Measurements from ENCODE around the gene ZC2HC1C. TPM values are rescaled to one million over a fixed set of nuclear protein-coding genes. Genes with fewer than 3 reads are reported as not detected.
A peak's percentile ranks its signal among the peaks of the same experiment; 100 is the strongest.

Gene ZC2HC1C
- total and polyA plus RNA-seq, 2 of the 13 experiments (the other 11 are each of a cell fraction or from before 2014, with no cell fraction given), result 3.3 to 3.5 TPM

- TF ChIP-seq PBX2 (CRISPR knock-in tag; IDR thresholded peaks at IDR 0.05) (no peak), JDP2 (CRISPR knock-in tag; IDR thresholded peaks at IDR 0.05; ENCODE audit: borderline replicate concordance) (no peak), ZNF672 (CRISPR knock-in tag; IDR thresholded peaks at IDR 0.05) (no peak), LBX2 (CRISPR knock-in tag; IDR thresholded peaks at IDR 0.05; ENCODE audit: borderline replicate concordance) (no peak; the same call in 1 of the 2 replicates), DNMT3B (CRISPR knock-in tag; conservative IDR thresholded peaks at IDR 0.05) (no peak), PHF21A (CRISPR knock-in tag; IDR thresholded peaks at IDR 0.05) (no peak), ZNF34 (CRISPR knock-in tag; IDR thresholded peaks at IDR 0.05; ENCODE audit: borderline replicate concordance) (no peak), ZNF652 (CRISPR knock-in tag; IDR thresholded peaks at IDR 0.05; ENCODE audit: borderline replicate concordance, low read depth) (no peak), SIX1 (CRISPR knock-in tag; IDR thresholded peaks at IDR 0.05; ENCODE audit: borderline replicate concordance) (no peak), GPN1 (CRISPR knock-in tag; IDR thresholded peaks at IDR 0.05; ENCODE audit: borderline replicate concordance) (no peak), ZNF883 (CRISPR knock-in tag; IDR thresholded peaks at IDR 0.05; ENCODE audit: not compliant biosample characterization) (no peak), GMEB2 (CRISPR knock-in tag; IDR thresholded peaks at IDR 0.05; ENCODE audit: low read depth) (peak; percentile 45; the same call in 1 of the 2 replicates), ZNF441 (CRISPR knock-in tag; IDR thresholded peaks at IDR 0.05; ENCODE audit: borderline replicate concordance) (peak; percentile 88), ZNF577 (CRISPR knock-in tag; IDR thresholded peaks at IDR 0.05; ENCODE audit: borderline replicate concordance, low read depth) (no peak), XRCC5 (optimal IDR thresholded peaks at IDR 0.05; ENCODE audit: low read length) (no peak), GFI1 (CRISPR knock-in tag; IDR thresholded peaks at IDR 0.05; ENCODE audit: borderline replicate concordance) (peak; percentile 45; the same call in 1 of the 2 replicates), ZBTB34 (CRISPR knock-in tag; IDR thresholded peaks at IDR 0.05) (no peak), HNRNPLL (IDR thresholded peaks at IDR 0.05; ENCODE audit: low read depth, low read length, poor library complexity, severe bottlenecking) (no peak), ZFP37 (CRISPR knock-in tag; IDR thresholded peaks at IDR 0.05; ENCODE audit: borderline replicate concordance) (peak; percentile 89; the same call in 1 of the 2 replicates), ZNF691 (CRISPR knock-in tag; IDR thresholded peaks at IDR 0.05; ENCODE audit: borderline replicate concordance, low read depth) (no peak), ZNF616 (CRISPR knock-in tag; IDR thresholded peaks at IDR 0.05; ENCODE audit: low read depth) (peak; percentile 52; the same call in 1 of the 2 replicates), RORA (CRISPR knock-in tag; IDR thresholded peaks at IDR 0.05) (no peak), KLF12 (CRISPR knock-in tag; IDR thresholded peaks at IDR 0.05; ENCODE audit: borderline replicate concordance) (peak; percentile 57; the same call in 1 of the 2 replicates), JARID2 (CRISPR knock-in tag; IDR thresholded peaks at IDR 0.05; ENCODE audit: insufficient replicate concordance) (no peak), ZBTB3 (CRISPR knock-in tag; IDR thresholded peaks at IDR 0.05; ENCODE audit: borderline replicate concordance, low read depth) (no peak; the same call in 1 of the 2 replicates)
Measured at GRCh38 chr14:75050852-75051555, 18.4 kb upstream of the ZC2HC1C start, which contains the start of gene MLH3 (continued).
